ENCODE measurements around the gene TRIM33. TPM values are rescaled to one million over a fixed set of nuclear protein-coding genes. Genes with fewer than 3 reads are reported as not detected.

TRIM33 gene
- polyA plus RNA-seq, 1 experiment, result 12.2 TPM

DNA sequence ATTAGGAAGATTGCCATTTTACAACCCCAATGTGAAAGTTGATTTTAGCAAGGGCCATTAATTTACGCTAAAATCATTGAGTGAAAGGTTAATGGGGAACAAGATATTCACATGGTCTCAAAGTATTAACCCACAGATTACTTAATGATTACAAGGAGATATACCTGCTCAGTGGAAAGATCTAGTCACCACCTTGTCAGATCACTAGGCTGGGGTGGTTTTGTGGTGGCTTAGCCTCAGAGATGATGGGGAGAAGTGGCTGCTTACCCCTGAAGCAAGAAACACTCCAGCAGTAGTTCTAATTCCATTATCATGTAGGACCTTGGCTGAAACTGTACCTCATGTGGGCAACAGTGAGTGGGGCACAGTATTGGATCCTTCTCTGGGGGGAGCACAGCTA is 20.1 kb upstream of the TRIM33 start:
- H3K36me3 ChIP-seq (ENCODE audit: control insufficient read depth, insufficient read depth, low read length), result no peaks in the 10 kb centered on the region
- ChIA-PET CTCF (no interaction called here), POLR2A (no interaction called here)
- DNase-seq (ENCODE audit: low read depth), result no peak
- TF ChIP-seq, protein P1, sequence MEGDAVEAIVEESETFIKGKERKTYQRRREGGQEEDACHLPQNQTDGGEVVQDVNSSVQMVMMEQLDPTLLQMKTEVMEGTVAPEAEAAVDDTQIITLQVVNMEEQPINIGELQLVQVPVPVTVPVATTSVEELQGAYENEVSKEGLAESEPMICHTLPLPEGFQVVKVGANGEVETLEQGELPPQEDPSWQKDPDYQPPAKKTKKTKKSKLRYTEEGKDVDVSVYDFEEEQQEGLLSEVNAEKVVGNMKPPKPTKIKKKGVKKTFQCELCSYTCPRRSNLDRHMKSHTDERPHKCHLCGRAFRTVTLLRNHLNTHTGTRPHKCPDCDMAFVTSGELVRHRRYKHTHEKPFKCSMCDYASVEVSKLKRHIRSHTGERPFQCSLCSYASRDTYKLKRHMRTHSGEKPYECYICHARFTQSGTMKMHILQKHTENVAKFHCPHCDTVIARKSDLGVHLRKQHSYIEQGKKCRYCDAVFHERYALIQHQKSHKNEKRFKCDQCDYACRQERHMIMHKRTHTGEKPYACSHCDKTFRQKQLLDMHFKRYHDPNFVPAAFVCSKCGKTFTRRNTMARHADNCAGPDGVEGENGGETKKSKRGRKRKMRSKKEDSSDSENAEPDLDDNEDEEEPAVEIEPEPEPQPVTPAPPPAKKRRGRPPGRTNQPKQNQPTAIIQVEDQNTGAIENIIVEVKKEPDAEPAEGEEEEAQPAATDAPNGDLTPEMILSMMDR (IDR thresholded peaks at IDR 0.05; ENCODE audit: insufficient read depth, low read depth, low read length), result no peak
- no peaks in the 10 kb centered on the region; the same call in 1 of the 2 replicates for H3K27me3 ChIP-seq (ENCODE audit: control insufficient read depth, insufficient read depth, low read length)
- no peak overlapping the region for H3K4me3 ChIP-seq (ENCODE audit: low read depth, low read length)

DNA sequence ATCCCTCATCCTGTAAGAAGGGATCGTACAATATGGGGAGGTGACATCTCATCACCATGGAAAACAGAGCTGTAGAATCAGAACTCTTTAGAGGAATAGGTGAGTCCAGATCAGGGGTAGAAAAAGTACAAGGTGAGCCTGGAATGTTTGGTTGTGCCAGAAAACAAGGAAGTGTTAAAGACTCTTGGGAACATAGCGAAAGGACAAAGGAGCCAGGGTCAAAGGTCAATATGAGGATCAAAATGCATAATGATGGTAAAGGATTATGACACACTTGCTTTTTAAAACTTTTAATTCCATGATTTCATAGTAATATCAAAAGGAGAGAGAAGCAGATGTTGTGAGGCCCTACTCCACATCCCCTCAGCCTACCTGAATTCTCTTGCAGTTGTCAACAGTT is 19.2 kb upstream of the TRIM33 start:
- Histone ChIP-seq H3K36me3 (ENCODE audit: control insufficient read depth, insufficient read depth, low read length) (no peaks in the 10 kb centered on the region), H3K4me3 (ENCODE audit: low read depth, low read length) (no peak overlapping the region), H3K27me3 (ENCODE audit: control insufficient read depth, insufficient read depth, low read length) (no peaks in the 10 kb centered on the region)
- TF ChIP-seq, protein P1 (IDR thresholded peaks at IDR 0.05; ENCODE audit: insufficient read depth, low read depth, low read length), result no peak
- CTCF ChIA-PET, result no interaction called here
- POLR2A ChIA-PET, result no interaction called here
- DNase-seq (ENCODE audit: low read depth), result no peak

DNA sequence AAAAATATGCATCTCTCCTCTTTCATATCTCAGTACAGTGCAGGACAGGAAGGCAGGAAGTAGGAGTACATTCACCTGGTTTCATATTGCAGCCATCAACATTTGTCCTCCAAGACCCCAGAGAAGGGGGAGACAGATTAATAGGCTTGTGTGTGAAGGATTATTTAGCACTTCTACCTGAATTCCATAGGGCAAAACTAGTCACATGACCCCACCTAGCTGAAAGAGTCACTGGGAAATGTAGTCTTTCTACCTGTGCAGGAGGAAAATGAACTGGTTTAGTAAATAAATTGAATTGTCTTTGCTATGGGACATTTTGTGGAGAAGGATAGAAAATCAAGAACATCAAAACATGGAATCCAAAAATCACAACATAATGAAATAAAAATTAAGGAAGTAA is 13.9 kb upstream of the TRIM33 start:
- TF ChIP-seq, protein P1 (IDR thresholded peaks at IDR 0.05; ENCODE audit: insufficient read depth, low read depth, low read length), result no peak
- DNase-seq (ENCODE audit: low read depth), result no peak
- CTCF ChIA-PET, result no interaction called here
- Histone ChIP-seq H3K36me3 (ENCODE audit: control insufficient read depth, insufficient read depth, low read length) (no peaks in the 10 kb centered on the region), H3K27me3 (ENCODE audit: control insufficient read depth, insufficient read depth, low read length) (no peaks in the 10 kb centered on the region; the same call in 1 of the 2 replicates), H3K4me3 (ENCODE audit: low read depth, low read length) (no peak overlapping the region)
- POLR2A ChIA-PET, result no interaction called here

DNA sequence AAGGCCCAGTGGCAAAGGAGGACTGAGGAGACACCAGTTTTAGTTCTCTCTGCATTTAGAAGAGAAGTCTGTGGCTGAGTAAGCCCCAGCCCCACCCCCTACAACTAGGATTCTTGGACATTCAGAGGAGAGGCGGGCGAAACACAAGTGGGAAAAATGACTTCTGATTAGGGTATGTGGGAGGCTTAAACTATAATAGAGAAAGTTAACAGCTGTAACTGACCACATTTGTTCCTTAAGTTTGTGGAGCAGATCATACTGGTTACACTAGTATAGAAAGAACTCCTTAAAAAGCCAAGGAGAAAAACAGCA is 11.2 kb upstream of the TRIM33 start:
- no peaks in the 10 kb centered on the region; the same call in 1 of the 2 replicates for H3K27me3 ChIP-seq (ENCODE audit: control insufficient read depth, insufficient read depth, low read length)
- no peak for DNase-seq (ENCODE audit: low read depth)
- H3K4me3 ChIP-seq (ENCODE audit: low read depth, low read length), result no peak overlapping the region
- TF ChIP-seq, protein P1 (IDR thresholded peaks at IDR 0.05; ENCODE audit: insufficient read depth, low read depth, low read length), result no peak
- POLR2A ChIA-PET, result no interaction called here
- CTCF ChIA-PET, result interaction anchor here (0.6 kb wide), 1 partner anchor 58 kb away, joined by 3 read pairs; no protein-coding TSS in a partner anchor
- no peaks in the 10 kb centered on the region for H3K36me3 ChIP-seq (ENCODE audit: control insufficient read depth, insufficient read depth, low read length)

DNA sequence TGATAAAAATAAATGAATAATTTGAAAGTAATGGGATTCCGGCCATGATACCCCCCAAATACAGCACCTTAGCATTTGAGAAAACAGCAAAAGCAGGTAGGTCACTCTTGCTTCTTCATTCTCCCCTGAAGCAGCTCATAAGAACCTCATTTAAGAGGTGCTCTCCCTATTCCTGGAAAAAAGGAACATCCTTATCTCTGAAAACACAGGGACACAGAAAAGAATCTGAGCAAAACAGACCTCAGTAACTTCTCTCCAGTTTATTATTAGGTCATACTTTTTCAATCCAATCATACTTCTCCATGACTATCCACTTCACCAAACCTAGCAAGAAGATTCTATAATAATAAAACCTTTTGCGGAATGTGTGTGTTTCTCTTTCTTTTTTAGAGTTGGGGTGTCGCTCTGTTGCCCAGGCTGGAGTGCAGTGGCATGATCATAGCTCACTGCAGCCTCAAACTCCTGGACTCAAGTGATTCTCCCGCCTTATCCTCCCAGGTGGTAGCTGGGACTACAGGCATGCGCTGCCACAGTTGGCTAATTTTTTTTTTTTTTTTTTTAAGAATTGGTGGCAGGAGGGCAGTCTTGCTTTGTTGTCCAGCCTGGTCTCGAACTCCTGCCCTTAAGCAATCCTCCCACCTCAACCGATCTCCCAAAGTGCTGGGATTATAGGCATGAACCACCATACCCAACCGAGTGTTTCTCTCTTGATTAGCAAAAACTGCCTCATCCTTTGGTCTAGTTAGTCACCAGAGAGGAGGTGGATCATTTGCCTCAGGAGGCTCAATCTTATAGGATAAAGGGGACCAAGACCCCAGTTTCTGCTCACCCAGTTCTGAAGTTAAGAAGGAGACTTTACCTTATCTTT is 10.6 kb upstream of the TRIM33 start:
- DNase-seq (ENCODE audit: low read depth), result no peak
- CTCF ChIA-PET, result interaction anchor here (0.6 kb wide), 2 partner anchors 54 to 59 kb away, joined by 3 read pairs; no protein-coding TSS in a partner anchor
- no peak overlapping the region for H3K4me3 ChIP-seq (ENCODE audit: low read depth, low read length)
- H3K27me3 ChIP-seq (ENCODE audit: control insufficient read depth, insufficient read depth, low read length), result no peaks in the 10 kb centered on the region; the same call in 1 of the 2 replicates
- POLR2A ChIA-PET, result no interaction called here
- TF ChIP-seq, protein P1 (IDR thresholded peaks at IDR 0.05; ENCODE audit: insufficient read depth, low read depth, low read length), result no peak
- H3K36me3 ChIP-seq (ENCODE audit: control insufficient read depth, insufficient read depth, low read length), result no peaks in the 10 kb centered on the region
